Mesendoderm (in vitro differentiated cells): ENCODE measurements around the gene CFAP57.

Experiments
- DNase-seq: peaks from one replicate; pipeline ENCODE4 v3.0.0; 2013
- H2AK5ac ChIP-seq: 2 replicates; pipeline ENCODE4 v1.6.1; 2013; ENCODE audit warnings: low read length, inconsistent platforms
- H2BK120ac ChIP-seq: 2 replicates; pipeline ENCODE4 v1.6.1; 2013; ENCODE audit warnings: low read depth, mild to moderate bottlenecking, low read length, moderate library complexity, mixed read lengths
- H2BK15ac ChIP-seq: replicated peaks from 2 replicates; pipeline ENCODE4 v1.6.1; 2013; ENCODE audit warnings: low read depth, mild to moderate bottlenecking, moderate library complexity
- H2BK5ac ChIP-seq: 2 replicates; pipeline ENCODE4 v1.6.1; 2013; ENCODE audit warnings: low read length, inconsistent platforms
- H3K18ac ChIP-seq: 2 replicates; pipeline ENCODE4 v1.6.1; 2013; ENCODE audit warnings: mild to moderate bottlenecking, low read length, mixed read lengths
- H3K23ac ChIP-seq: one replicate; pipeline ENCODE4 v1.6.1; 2013; ENCODE audit warnings: low read length
- H3K27ac ChIP-seq: 2 replicates; pipeline ENCODE4 v1.5.1; 2013; ENCODE audit warnings: low read depth, mild to moderate bottlenecking, inconsistent platforms, low read length, moderate library complexity
- H3K27me3 ChIP-seq: 2 replicates; pipeline ENCODE4 v1.6.1; 2013; ENCODE audit warnings: low read length, control low read depth, mild to moderate bottlenecking, inconsistent platforms; ENCODE audit not compliant: insufficient read depth, poor library complexity
- H3K36me3 ChIP-seq: 2 replicates; pipeline ENCODE4 v1.6.1; 2013; ENCODE audit warnings: low read length, inconsistent platforms; ENCODE audit not compliant: control insufficient read depth, insufficient read depth
- H3K4ac ChIP-seq: one replicate; pipeline ENCODE4 v1.6.1; 2013; ENCODE audit warnings: low read depth, mild to moderate bottlenecking, low read length, moderate library complexity
- H3K4me1 ChIP-seq: 2 replicates; pipeline ENCODE4 v1.6.1; 2013; ENCODE audit warnings: low read depth, low read length, inconsistent platforms; ENCODE audit not compliant: control insufficient read depth
- H3K4me2 ChIP-seq: 2 replicates; pipeline ENCODE4 v1.6.1; 2013; ENCODE audit warnings: low read length
- H3K4me3 ChIP-seq: 2 replicates; pipeline ENCODE4 v1.5.1; 2013; ENCODE audit warnings: mild to moderate bottlenecking, low read length
- H3K56ac ChIP-seq: one replicate; pipeline ENCODE4 v1.6.1; 2013; ENCODE audit warnings: low read length
- H3K79me1 ChIP-seq: 2 replicates; pipeline ENCODE4 v1.6.1; 2013; ENCODE audit warnings: low read length, inconsistent platforms
- H3K79me2 ChIP-seq: 2 replicates; pipeline ENCODE4 v1.6.1; 2013; ENCODE audit warnings: mild to moderate bottlenecking, low read length; ENCODE audit not compliant: control insufficient read depth, insufficient read depth
- H3K9ac ChIP-seq: 2 replicates; pipeline ENCODE4 v1.6.1; 2013; ENCODE audit warnings: low read length, inconsistent platforms
- H4K5ac ChIP-seq: one replicate; pipeline ENCODE4 v1.6.1; 2013; ENCODE audit warnings: low read length
- H4K8ac ChIP-seq: one replicate; pipeline ENCODE4 v1.6.1; 2013; ENCODE audit warnings: low read depth, mild to moderate bottlenecking, control low read depth, low read length, moderate library complexity
- WGBS: extraction: QIAGEN DNeasy Blood & Tissue Kit; methylation state at CpG from one replicate; pipeline ENCODE4 v1.1.7; 2013; ENCODE audit warnings: low lambda C conversion rate, missing lambda C conversion rate; ENCODE audit not compliant: insufficient coverage; ENCODE audit errors: extremely low coverage; 5-methylcytosine and 5-hydroxymethylcytosine counted together

CFAP57 gene

DNA sequence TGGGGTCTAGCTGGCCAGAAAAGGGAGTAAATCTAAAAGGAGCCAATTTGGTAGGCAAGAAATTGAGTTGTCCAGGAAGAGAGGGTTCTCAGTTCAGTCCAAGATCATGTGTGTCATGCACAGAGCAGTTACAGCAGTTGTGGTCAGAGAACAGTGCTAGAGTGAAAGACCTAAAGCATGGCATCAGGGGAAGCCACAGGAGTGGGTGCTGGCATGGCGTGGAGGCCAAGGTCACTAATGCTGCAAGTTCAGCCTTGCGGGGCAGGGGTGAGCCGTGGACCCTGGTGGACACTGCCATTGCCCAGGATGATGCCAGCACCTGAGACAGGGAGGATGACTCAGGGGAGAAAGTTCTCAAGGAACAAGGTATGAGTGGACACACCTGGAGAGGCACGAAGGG is 81.0 kb downstream of the CFAP57 start:
- Histone ChIP-seq H2BK120ac (no peak overlapping the region), H4K8ac (no peak overlapping the region), H3K4me1 (no peaks in the 10 kb centered on the region), H3K36me3 (no peaks in the 10 kb centered on the region), H3K9ac (no peak overlapping the region), H3K79me1 (no peaks in the 10 kb centered on the region), H3K4me3 (no peak overlapping the region), H3K79me2 (no peaks in the 10 kb centered on the region), H2AK5ac (no peak overlapping the region), H3K23ac (no peak overlapping the region), H4K5ac (no peak overlapping the region), H3K27ac (no peak overlapping the region), H3K18ac (no peak overlapping the region), H2BK15ac (no peak overlapping the region), H2BK5ac (no peak overlapping the region), H3K56ac (no peak overlapping the region), H3K4me2 (no peak overlapping the region), H3K4ac (no peak overlapping the region), H3K27me3 (no peaks in the 10 kb centered on the region)
- no peak for DNase-seq
- no CpG with 5 or more reads among the region's 4 CpGs for WGBS

DNA sequence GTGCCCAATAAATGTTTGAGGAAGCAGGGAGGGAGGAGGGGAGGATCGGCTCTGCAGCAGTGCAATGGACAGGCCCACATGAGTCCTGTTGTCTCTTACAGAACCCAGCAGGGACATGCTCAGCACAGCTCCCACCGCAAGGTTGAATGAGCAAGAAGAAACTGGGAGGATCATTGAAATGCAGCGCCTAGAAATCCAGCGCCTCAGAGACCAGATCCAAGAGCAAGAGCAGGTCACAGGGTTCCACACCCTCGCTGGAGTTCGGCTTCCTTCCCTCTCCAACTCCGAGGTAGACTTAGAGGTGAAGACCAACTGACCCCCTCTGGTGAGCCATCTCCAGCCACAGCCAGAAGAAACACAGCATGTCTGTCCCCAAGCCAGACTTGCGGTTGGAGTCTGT is 81.7 kb downstream of the CFAP57 start:
- H2BK120ac ChIP-seq: no peak overlapping the region
- H3K4ac ChIP-seq: no peak overlapping the region
- H3K27ac ChIP-seq: no peak overlapping the region
- no peak overlapping the region for H2AK5ac ChIP-seq
- no peak overlapping the region for H3K4me2 ChIP-seq
- no peak overlapping the region for H4K8ac ChIP-seq
- H2BK5ac ChIP-seq: no peak overlapping the region
- no peak overlapping the region for H3K23ac ChIP-seq
- DNase-seq: no peak
- H3K79me2 ChIP-seq: no peaks in the 10 kb centered on the region
- H3K4me1 ChIP-seq: no peaks in the 10 kb centered on the region
- H3K27me3 ChIP-seq: no peaks in the 10 kb centered on the region
- no CpG with 5 or more reads among the region's 8 CpGs for WGBS
- no peaks in the 10 kb centered on the region for H3K79me1 ChIP-seq
- H3K36me3 ChIP-seq: no peaks in the 10 kb centered on the region
- no peak overlapping the region for H3K9ac ChIP-seq
- H3K56ac ChIP-seq: no peak overlapping the region
- no peak overlapping the region for H2BK15ac ChIP-seq
- no peak overlapping the region for H3K4me3 ChIP-seq
- no peak overlapping the region for H3K18ac ChIP-seq
- no peak overlapping the region for H4K5ac ChIP-seq

DNA sequence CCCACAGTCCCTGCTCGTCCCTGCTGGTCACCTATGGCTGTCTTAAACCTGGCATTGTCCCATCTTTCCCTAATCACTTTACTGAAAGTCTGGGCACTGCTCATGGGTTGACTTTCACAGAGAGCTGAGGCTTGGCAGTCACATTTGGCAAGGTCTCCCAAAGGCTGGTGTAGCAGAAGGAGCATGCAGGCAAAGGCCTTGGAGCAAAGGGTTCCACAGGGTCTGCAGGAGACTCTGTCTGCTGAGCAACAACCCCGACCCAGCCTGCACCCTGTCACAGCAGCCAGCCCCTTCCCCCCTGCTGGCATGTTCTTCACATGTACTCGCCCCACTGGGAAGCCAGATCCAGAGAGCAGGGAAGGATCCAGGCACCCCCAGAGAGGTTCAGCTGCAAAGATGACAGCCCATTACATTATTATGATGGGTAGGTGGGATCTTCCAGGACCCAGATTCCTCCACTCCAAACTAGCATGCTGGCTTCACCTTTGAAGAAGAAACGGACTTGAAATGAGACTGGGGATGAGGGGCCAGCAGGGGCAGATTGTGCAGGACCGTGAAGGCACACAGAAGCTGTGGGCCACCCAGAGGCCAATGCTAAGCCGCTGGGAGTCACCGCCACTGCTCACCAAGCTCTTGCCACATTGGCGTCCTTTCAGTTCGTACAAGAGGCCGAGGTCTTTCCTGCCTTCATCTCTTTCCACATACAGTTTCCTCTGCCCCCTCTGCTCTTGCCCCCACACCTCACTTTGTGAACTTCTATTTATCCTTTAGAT is 83.5 kb downstream of the CFAP57 start:
- H3K4me2 ChIP-seq: no peak overlapping the region
- no peak overlapping the region for H4K8ac ChIP-seq
- H3K4ac ChIP-seq: no peak overlapping the region
- no peak overlapping the region for H3K9ac ChIP-seq
- H2BK15ac ChIP-seq: no peak overlapping the region
- no peak overlapping the region for H3K56ac ChIP-seq
- H3K4me3 ChIP-seq: no peak overlapping the region
- no peaks in the 10 kb centered on the region for H3K79me2 ChIP-seq
- no peak overlapping the region for H2BK5ac ChIP-seq
- H3K23ac ChIP-seq: no peak overlapping the region
- H3K79me1 ChIP-seq: no peaks in the 10 kb centered on the region
- no peak overlapping the region for H3K18ac ChIP-seq
- no peak for DNase-seq
- H2AK5ac ChIP-seq: no peak overlapping the region
- H4K5ac ChIP-seq: no peak overlapping the region
- H3K4me1 ChIP-seq: no peaks in the 10 kb centered on the region
- H3K36me3 ChIP-seq: no peaks in the 10 kb centered on the region
- no peak overlapping the region for H2BK120ac ChIP-seq
- no peaks in the 10 kb centered on the region for H3K27me3 ChIP-seq
- H3K27ac ChIP-seq: no peak overlapping the region
- WGBS: no CpG with 5 or more reads among the region's 10 CpGs

DNA sequence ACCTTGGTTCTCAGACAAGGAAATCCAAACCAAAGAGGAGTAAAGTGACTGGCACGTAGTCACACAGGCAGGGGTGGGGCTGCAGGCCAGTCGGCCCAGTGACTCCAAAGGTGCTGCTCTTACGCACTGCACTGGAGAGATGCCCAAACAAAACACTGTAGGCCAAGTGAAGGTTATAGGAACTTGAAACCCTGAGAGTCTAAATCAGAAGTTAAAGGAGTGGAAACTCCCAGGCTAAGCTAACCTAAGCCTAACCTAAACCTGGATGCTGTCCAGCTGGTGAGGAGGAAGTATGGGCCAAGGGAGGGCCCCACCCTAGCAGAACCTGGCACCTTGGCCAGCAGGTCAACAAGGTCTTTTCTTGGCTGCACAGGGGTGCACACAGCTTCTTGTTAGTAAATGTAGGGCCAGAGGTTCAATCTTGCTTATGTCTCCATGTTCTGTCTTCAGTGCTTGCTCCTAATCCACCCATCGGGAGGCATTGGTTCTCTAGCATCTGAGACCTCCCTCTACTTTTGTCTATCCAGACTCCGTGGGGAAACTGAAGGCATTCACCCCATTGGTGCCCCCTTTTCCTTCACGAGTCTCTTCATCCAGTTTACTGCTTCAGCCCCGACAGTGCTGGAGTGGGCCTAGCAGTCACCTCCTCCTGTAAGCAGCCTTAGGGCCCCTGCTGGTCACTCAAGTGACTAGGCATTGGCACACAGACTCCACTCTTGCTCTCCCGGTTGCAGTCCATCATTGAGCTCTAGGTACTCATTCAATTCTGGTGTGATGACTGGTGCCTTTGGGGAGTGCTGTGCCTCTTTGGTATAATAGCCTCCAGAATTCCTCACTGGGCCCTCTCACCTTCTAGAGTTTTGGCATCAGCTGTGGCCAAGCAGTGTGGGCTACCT is 84.8 kb downstream of the CFAP57 start:
- Histone ChIP-seq H3K56ac (no peak overlapping the region), H2AK5ac (no peak overlapping the region), H3K36me3 (no peaks in the 10 kb centered on the region), H3K27ac (no peak overlapping the region), H3K9ac (no peak overlapping the region), H2BK5ac (no peak overlapping the region), H3K4me3 (no peak overlapping the region), H3K4ac (no peak overlapping the region), H3K79me1 (no peaks in the 10 kb centered on the region), H4K5ac (no peak overlapping the region), H4K8ac (no peak overlapping the region), H3K23ac (no peak overlapping the region), H2BK15ac (no peak overlapping the region), H3K79me2 (no peaks in the 10 kb centered on the region), H2BK120ac (no peak overlapping the region), H3K4me1 (no peaks in the 10 kb centered on the region), H3K18ac (no peak overlapping the region), H3K27me3 (no peaks in the 10 kb centered on the region), H3K4me2 (no peak overlapping the region)
- WGBS: no CpG with 5 or more reads among the region's 8 CpGs
- no peak for DNase-seq

DNA sequence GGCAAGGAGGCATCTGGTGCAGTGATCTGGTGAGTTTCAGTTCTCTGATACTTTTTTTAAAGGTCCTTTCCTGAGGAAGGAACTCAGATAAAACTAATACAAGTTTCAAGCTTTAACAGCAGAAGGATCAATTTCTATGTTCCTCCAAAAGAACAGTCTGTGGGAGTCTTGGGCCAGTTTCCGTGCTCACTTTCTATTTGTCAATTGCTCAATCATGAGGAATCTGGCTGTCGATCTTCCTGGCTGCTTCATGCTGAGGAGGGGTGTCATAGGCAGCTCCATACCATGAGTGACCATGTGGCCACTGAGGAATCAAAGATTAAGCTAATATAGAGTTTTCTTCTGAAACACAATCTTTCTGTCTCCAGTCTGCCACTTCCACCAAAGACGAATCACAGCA is 86.2 kb downstream of the CFAP57 start:
- H3K79me2 ChIP-seq: no peaks in the 10 kb centered on the region
- no peak overlapping the region for H4K8ac ChIP-seq
- no peak overlapping the region for H3K23ac ChIP-seq
- no peak overlapping the region for H2BK5ac ChIP-seq
- no peaks in the 10 kb centered on the region for H3K36me3 ChIP-seq
- H2BK15ac ChIP-seq: no peak overlapping the region
- DNase-seq: no peak
- no peak overlapping the region for H3K18ac ChIP-seq
- H3K9ac ChIP-seq: no peak overlapping the region
- no peaks in the 10 kb centered on the region for H3K4me1 ChIP-seq
- H3K4me2 ChIP-seq: no peak overlapping the region
- no CpG with 5 or more reads among the region's 3 CpGs for WGBS
- no peak overlapping the region for H4K5ac ChIP-seq
- no peak overlapping the region for H3K4ac ChIP-seq
- no peaks in the 10 kb centered on the region for H3K79me1 ChIP-seq
- H2AK5ac ChIP-seq: no peak overlapping the region
- no peak overlapping the region for H2BK120ac ChIP-seq
- no peak overlapping the region for H3K56ac ChIP-seq
- no peaks in the 10 kb centered on the region for H3K27me3 ChIP-seq
- no peak overlapping the region for H3K4me3 ChIP-seq
- H3K27ac ChIP-seq: no peak overlapping the region
